Mesodermal cell (in vitro differentiated cells): ENCODE results near the gene NCK2.
A peak's percentile ranks its signal among the peaks of the same experiment; 100 is the strongest.

Source experiments
- H3K27ac ChIP-seq: 2 replicates; pipeline ENCODE4 v1.7.0; 2013; ENCODE audit warnings: mild to moderate bottlenecking, low read depth, low read length, moderate library complexity; ENCODE audit not compliant: severe bottlenecking
- H3K36me3 ChIP-seq: 2 replicates; pipeline ENCODE4 v1.7.1; 2013; ENCODE audit warnings: mild to moderate bottlenecking, low read length, moderate library complexity; ENCODE audit not compliant: control insufficient read depth, insufficient read depth
- H3K4me1 ChIP-seq: one replicate; pipeline ENCODE4 v1.7.1; 2013; ENCODE audit warnings: mild to moderate bottlenecking, low read length; ENCODE audit not compliant: insufficient read depth, control insufficient read depth, poor library complexity, severe bottlenecking
- H3K4me3 ChIP-seq: 2 replicates; pipeline ENCODE4 v1.7.0; 2013; ENCODE audit warnings: low read length, control low read depth, mild to moderate bottlenecking; ENCODE audit not compliant: insufficient read depth, poor library complexity, severe bottlenecking; ENCODE audit errors: extremely low read depth
- H3K9me3 ChIP-seq: 2 replicates; pipeline ENCODE4 v1.7.1; 2013; ENCODE audit warnings: mild to moderate bottlenecking, low read length, moderate library complexity; ENCODE audit not compliant: control insufficient read depth
- WGBS, 2 experiments: methylation state at CpG; one replicate each; pipeline ENCODE4 v1.1.5; 2013; ENCODE audit warnings: missing lambda C conversion rate in 2 of 2; ENCODE audit not compliant: insufficient coverage in 2 of 2; 5-methylcytosine and 5-hydroxymethylcytosine counted together

Gene NCK2

DNA sequence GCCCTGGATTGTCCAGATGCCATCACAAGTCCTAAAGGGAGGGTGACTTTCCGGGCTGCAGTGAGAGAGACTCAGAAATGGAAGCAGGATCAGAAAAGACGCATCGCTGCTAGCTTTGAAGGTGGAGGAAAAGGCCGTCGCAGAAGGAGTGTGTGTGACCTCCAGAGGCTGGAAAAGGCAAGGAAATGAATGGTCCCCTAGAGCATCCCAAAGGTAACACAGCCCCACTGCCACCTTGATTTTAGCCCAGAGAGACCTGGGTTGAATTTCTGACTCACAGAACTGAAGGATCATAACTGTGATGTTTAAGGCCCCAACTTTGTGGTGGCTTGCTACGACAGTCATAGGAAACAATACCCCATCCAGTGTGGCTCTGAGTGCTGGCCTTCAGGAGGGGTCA is 8.6 kb upstream of the NCK2 start:
- H3K27ac ChIP-seq = no peak overlapping the region
- no peak overlapping the region for H3K4me3 ChIP-seq
- H3K4me1 ChIP-seq = peaks cover 28% of the 10 kb centered on the region
- WGBS, 2 experiments = 74 to 90% methylated on average over 5 to 6 of the region's 6 CpGs
- no peaks in the 10 kb centered on the region for H3K9me3 ChIP-seq
- H3K36me3 ChIP-seq = no peaks in the 10 kb centered on the region

DNA sequence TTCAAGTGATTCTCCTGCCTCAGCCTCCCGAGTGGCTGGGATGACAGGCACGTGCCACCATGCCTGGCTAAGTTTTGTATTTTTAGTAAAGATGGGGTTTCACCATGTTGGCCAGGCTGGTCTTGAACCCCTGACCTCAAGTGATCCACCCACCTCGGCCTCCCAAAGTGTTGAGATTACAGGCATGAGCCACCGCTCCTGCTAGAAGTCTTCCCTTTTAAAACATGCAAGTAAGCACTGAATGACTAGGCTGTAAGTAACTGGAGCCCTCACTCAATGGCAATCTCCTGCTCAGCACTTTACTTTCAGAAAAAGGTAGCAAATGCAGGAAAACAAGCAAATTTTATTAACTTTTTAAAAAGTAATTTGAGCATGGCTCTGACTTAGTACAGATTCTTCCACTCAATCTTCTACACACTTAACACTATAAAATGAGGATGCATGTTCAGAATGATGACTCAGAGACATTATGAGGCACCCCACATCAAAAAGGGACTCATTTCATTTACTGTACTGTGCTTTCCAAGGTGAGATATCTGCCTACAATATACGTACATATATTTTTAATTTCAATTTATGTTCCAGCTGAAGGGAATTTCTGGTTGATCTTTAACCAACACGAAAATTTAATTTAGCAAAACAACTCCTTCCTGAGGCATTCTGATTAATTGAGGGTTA is 6.6 kb upstream of the NCK2 start:
- no peak overlapping the region for H3K4me3 ChIP-seq
- no peak overlapping the region for H3K27ac ChIP-seq
- H3K36me3 ChIP-seq = no peaks in the 10 kb centered on the region
- H3K4me1 ChIP-seq = peaks cover 24% of the 10 kb centered on the region
- peaks cover 5% of the 10 kb centered on the region for H3K9me3 ChIP-seq
- WGBS, 2 experiments = 90 to 93% methylated on average over 4 of the region's 6 CpGs

DNA sequence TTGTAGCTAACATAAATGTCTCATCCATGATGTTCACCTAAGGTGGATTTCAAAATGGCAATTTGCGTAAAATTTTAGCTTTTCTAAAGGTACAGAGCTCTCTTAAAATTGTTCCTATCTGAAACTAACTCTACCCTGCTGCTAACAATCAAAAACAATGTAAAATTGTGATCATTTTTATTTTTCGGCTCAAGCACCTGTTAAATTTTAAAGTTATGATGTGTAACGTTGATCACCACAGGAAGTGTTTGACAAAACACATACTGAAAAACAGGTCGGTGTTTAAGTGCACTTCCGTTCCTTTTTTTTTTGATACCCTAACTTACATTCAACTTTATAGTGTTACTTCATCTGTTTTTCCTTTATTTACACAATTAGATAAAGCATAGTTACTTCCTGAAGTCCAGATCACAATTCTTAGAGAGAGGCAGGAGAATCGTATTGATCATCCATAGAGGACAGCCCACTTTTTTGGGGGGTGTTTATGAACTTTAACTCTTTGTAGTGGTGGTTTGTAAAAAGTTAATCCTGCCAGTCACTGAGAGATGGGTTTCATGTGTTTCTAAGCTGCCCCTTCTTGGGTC is 6.0 kb upstream of the NCK2 start:
- 89 to 90% methylated on average over 1 to 3 of the region's 6 CpGs for WGBS, 2 experiments
- Histone ChIP-seq H3K27ac (no peak overlapping the region), H3K4me1 (peaks cover 29% of the 10 kb centered on the region), H3K4me3 (no peak overlapping the region), H3K9me3 (peaks cover 5% of the 10 kb centered on the region), H3K36me3 (no peaks in the 10 kb centered on the region)

DNA sequence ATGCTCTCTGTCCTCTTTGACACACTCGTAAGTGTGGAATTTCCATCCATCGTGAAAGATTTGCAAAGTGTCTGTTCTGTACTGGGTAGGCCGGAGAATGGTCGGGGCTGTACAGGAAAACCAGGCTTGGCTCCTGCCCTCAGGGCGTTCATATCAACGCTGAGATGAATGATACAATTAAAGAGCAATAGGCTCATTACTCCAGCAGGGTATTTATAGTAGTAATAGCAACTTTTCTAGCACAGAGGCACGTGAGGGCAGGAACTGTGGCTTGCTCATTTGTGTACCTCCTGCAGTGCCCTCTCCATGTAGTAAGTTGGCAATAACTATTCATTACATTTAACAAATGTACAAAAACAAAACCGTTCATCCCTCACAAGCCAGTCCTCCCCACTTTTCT is 5.3 kb upstream of the NCK2 start:
- H3K27ac ChIP-seq = no peak overlapping the region
- H3K9me3 ChIP-seq = peaks cover 5% of the 10 kb centered on the region
- peaks cover 28% of the 10 kb centered on the region for H3K4me1 ChIP-seq
- no peak overlapping the region for H3K4me3 ChIP-seq
- H3K36me3 ChIP-seq = no peaks in the 10 kb centered on the region
- WGBS, 2 experiments = 71 to 95% methylated on average over 3 to 4 of the region's 8 CpGs

DNA sequence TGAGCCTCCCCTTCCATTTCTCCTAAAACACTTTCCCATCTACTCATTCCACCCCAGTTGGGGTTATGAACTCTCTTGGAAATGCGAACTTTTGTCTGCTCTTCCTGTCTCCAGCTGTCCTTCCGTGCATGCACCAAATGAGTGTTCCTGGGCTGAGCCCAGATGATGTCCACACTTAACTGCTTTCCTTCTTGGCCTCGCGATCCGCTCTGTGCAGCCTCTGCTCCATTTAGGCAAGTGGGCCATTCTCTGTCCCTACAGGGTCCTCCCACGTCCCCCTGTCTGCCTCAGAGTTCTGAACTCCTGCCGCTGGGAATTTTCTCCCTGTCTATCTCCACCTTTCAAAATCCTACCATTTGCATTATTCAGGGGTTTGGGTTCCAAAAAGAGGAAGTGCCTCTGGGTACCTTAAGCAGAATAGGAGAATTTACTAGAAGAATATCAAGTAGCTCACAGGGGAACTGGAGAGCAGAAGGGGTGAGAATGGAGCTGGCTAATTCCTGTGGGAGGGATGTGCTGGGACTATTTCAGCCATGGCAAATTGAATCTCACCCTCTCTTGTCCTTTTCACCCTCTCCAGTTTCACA is 4.7 kb upstream of the NCK2 start:
- Histone ChIP-seq H3K27ac (no peak overlapping the region), H3K4me1 (peaks cover 22% of the 10 kb centered on the region), H3K36me3 (no peaks in the 10 kb centered on the region), H3K4me3 (no peak overlapping the region), H3K9me3 (peaks cover 5% of the 10 kb centered on the region)
- WGBS, 2 experiments = 86 to 93% methylated on average over 5 of the region's 7 CpGs

DNA sequence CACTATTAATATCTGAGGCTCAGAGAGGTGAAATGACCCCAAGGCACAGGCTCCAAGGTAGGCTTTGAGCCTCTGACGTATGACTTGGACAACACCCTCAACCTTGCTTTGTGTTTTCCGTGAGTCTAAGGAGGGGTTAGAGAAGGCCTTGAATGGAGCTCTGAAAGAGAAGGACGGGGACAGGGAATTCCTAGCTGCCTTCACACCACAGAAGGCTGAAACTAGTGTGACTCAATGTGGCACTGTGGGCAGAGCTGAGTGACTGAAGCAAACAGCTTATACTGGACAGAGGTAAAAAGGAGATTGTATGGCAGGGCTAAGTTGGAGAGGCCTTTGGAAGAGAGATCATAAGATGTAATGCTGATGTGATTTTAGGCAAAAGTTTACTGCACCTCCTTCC is 3.5 kb upstream of the NCK2 start:
- H3K4me3 ChIP-seq = no peak overlapping the region
- peaks cover 5% of the 10 kb centered on the region for H3K9me3 ChIP-seq
- peaks cover 18% of the 10 kb centered on the region for H3K4me1 ChIP-seq
- WGBS, 2 experiments = 89 to 96% methylated on average over 3 of the region's 3 CpGs
- H3K27ac ChIP-seq = no peak overlapping the region
- H3K36me3 ChIP-seq = no peaks in the 10 kb centered on the region

DNA sequence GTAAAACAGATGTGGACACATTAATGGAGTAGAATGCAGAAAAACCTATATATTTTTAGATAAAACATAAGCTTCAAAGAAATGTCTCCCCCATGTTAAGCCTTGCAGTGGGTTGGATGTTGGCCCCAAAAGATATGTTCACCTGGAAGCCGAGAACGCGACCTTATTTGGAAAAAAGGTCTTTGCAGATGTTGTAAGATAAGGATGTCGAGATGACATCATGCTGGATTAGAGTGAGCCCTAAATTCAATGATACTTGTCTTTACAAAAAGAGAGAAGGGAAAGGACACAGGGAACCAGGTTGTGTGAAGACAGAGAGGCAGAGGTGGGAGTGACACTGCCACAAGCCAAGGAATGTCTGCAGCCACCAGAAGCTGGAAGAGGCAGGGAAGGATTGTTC is 3.1 kb upstream of the NCK2 start:
- H3K9me3 ChIP-seq = peaks cover 5% of the 10 kb centered on the region
- 95 to 96% methylated on average over 2 to 4 of the region's 4 CpGs for WGBS, 2 experiments
- H3K27ac ChIP-seq = no peak overlapping the region
- no peaks in the 10 kb centered on the region for H3K36me3 ChIP-seq
- no peak overlapping the region for H3K4me3 ChIP-seq
- peaks cover 22% of the 10 kb centered on the region for H3K4me1 ChIP-seq

DNA sequence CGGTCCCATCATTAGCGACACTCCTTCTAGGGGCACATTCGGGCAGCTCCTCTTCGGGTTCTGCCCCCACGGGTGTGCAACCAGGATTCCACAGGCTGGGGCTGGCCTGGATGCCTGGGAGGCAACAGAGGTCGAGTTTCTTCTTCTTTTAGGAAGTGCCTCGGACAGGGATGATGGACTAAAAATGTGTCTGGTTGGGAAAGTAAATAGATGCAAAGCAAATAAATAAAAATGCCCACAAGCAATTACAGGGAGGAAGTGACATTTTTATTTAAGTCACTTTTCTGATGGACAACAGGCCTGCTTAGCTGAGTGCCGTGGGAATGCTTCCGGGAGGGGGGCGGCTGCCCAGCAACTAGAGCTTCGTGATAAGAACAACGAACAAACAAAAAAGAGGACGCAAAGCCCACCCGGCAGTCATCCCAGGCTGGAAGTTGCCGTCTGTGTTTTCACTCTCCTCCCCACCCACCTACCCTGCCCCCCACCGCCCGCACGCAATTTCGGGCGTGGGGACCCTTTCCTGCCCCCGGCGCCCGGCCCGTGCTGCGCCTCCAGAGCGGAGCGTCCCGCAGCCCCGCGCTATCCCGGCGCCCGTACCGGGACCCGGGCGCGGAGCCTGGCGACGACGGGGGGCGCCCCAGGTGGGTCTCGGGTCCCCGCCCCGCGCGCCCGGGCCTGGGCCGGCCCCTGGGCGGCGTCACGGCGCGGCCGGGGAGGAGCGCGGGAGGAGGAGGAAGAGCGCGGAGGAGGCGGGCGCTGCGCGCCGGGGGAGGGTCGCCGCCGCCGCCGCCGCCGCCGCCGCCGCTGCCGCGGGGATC is 412 bp upstream of the NCK2 start:
- WGBS, 2 experiments = 5 to 9% methylated on average over 23 to 42 of the region's 75 CpGs
- peak overlapping the region; percentile 94 for H3K27ac ChIP-seq
- H3K36me3 ChIP-seq = peaks cover 21% of the 10 kb centered on the region
- peaks cover 5% of the 10 kb centered on the region for H3K9me3 ChIP-seq
- H3K4me3 ChIP-seq = peak overlapping the region; percentile 42
- peaks cover 37% of the 10 kb centered on the region for H3K4me1 ChIP-seq

DNA sequence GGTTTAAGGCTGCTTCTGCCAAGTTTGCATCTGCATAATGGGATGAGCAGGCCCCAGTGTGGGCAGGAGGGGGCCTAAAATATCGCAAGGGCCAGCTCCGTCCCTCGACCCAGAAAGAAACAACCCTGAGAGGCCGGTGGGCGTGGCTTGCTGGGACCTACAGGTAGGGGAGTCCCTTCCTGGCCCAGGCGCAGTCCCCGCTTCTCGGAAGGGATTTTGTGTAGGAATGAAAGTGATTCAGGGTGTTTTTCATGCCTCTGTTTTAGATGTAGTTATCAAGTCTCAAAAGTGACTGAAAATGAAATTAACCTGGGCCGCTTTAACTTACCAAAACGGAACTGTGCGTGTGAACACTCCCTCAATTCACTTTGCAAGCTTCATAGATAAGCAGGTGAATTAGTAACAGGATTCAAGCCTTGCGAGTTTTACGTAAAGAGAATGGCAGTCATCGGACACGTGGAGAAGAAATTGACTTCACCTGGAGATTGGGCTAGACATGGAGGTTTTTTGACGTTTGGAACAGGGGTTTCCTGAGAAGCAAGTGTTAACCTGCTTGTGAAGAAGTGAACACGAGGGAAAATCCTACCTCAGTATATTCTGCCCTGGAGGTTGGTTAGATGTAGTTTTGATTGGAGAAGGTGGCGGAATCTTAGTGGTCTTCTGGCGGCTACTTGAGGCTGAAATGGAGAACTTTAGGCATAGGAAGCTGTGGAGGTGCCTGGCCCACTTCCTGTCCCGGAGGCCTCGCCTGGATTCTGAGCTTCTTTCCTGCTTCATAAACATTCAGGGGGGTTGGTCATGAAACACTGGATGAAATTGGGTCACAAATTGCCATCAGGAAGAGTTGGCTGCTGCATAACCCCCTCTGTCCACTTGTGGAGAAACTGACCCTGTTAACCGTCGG is 1.7 kb downstream of the NCK2 start:
- Histone ChIP-seq H3K4me3 (peak overlapping the region; percentile 83), H3K36me3 (peaks cover 43% of the 10 kb centered on the region), H3K27ac (no peak overlapping the region), H3K9me3 (peaks cover 5% of the 10 kb centered on the region), H3K4me1 (peaks cover 35% of the 10 kb centered on the region)
- 59 to 69% methylated on average over 16 to 22 of the region's 23 CpGs for WGBS, 2 experiments
